Measurements from ENCODE around the gene ATP10B.
"Not testable (repeated sequence)": the region's sequence is repeated elsewhere in the genome, so short reads cannot be mapped to it uniquely, and the experiment has no call there.

The ATP10B gene

GRCh38 chr5:160824301-160825001 is 27.6 kb downstream of the ATP10B start:
- DNase-seq, result no peak

- DNase-seq, result not testable (repeated sequence)
Measured at GRCh38 chr5:160812996-160813395, 39.0 kb downstream of the ATP10B start.

- DNase-seq, result no peak
Measured at GRCh38 chr5:160805376-160805775, 46.6 kb downstream of the ATP10B start.

- no peak for DNase-seq
Measured at GRCh38 chr5:160802592-160802991, 49.4 kb downstream of the ATP10B start.

- no peak for DNase-seq
Measured at GRCh38 chr5:160800375-160801275, 51.4 kb downstream of the ATP10B start.

GRCh38 chr5:160799184-160799583 is 52.8 kb downstream of the ATP10B start:
- DNase-seq, result no peak

GRCh38 chr5:160797020-160797419 is 55.0 kb downstream of the ATP10B start:
- DNase-seq, result no peak

- no peak for DNase-seq
Measured at GRCh38 chr5:160793530-160793899, 58.5 kb downstream of the ATP10B start.

GRCh38 chr5:160792732-160793529 is 59.1 kb downstream of the ATP10B start:
- DNase-seq, result no peak

- no peak for DNase-seq
Measured at GRCh38 chr5:160792281-160792680, 59.7 kb downstream of the ATP10B start.

- no peak for DNase-seq
Measured at GRCh38 chr5:160789219-160789859, 62.7 kb downstream of the ATP10B start.

- DNase-seq, result no peak
Measured at GRCh38 chr5:160788102-160788660, 63.8 kb downstream of the ATP10B start.

- peak in 1 of 2 donors; percentile 12 for DNase-seq
Measured at GRCh38 chr5:160787240-160787639, 64.8 kb downstream of the ATP10B start.

GRCh38 chr5:160774666-160775315 is 77.2 kb downstream of the ATP10B start:
- no peak for DNase-seq

- DNase-seq, result no peak
Measured at GRCh38 chr5:160773646-160774410, 78.2 kb downstream of the ATP10B start.

- no peak for DNase-seq
Measured at GRCh38 chr5:160772854-160773253, 79.2 kb downstream of the ATP10B start.

GRCh38 chr5:160770718-160771117 is 81.3 kb downstream of the ATP10B start:
- no peak for DNase-seq

GRCh38 chr5:160769301-160769700 is 82.7 kb downstream of the ATP10B start:
- DNase-seq, result no peak

- no peak for DNase-seq
Measured at GRCh38 chr5:160767062-160767461, 84.9 kb downstream of the ATP10B start.

GRCh38 chr5:160760008-160760407 is 92.0 kb downstream of the ATP10B start:
- DNase-seq, result no peak

GRCh38 chr5:160757194-160757593 is 94.8 kb downstream of the ATP10B start:
- no peak for DNase-seq
